Fibroblast of villous mesenchyme (primary cell): ENCODE measurements around the gene BAZ1A. TPM values are rescaled to one million over a fixed set of nuclear protein-coding genes. Genes with fewer than 3 reads are reported as not detected.

ENCODE experiments used
- DNase-seq: peaks from one replicate; pipeline ENCODE4 v3.0.0-alpha.2; 2010; ENCODE audit warnings: low read depth
- H3K4me3 ChIP-seq: 2 replicates; pipeline ENCODE4 v1.5.1; 2011; ENCODE audit warnings: low read depth, mild to moderate bottlenecking, low read length
- CTCF ChIP-seq: IDR thresholded peaks from 2 replicates; pipeline ENCODE4 v1.5.1; 2012; ENCODE audit warnings: low read depth, mild to moderate bottlenecking, low read length; ENCODE audit not compliant: insufficient read depth
- total RNA-seq: library from RNA; depleted of rRNA; stranded (reverse); fragments of >200 nt; gene quantifications from 2 replicates; pipeline ENCODE4 v1.2.3, GENCODE V29; 2012

Gene BAZ1A
- total RNA-seq, 1 donor: 49.2 TPM

GRCh38 chr14:34911209-34912150 lies 36.3 kb upstream of the BAZ1A start:
- DNase-seq: peak; percentile 50
- H3K4me3 ChIP-seq: no peak overlapping the region
- TF ChIP-seq CTCF: no peak

- H3K4me3 ChIP-seq: no peak overlapping the region
- no peak for TF ChIP-seq CTCF
Measured at GRCh38 chr14:34906287-34906686, 31.1 kb upstream of the BAZ1A start.

GRCh38 chr14:34895277-34895676 lies 20.1 kb upstream of the BAZ1A start:
- peak; percentile 13 for DNase-seq
- H3K4me3 ChIP-seq: no peak overlapping the region
- TF ChIP-seq CTCF: no peak

More at GRCh38 chr14:34906287-34906686, 31.1 kb upstream of the BAZ1A start:
- DNase-seq: no peak

- no peak for TF ChIP-seq CTCF
- H3K4me3 ChIP-seq: no peak overlapping the region
- no peak for DNase-seq
Measured at GRCh38 chr14:34890937-34891336, 15.8 kb upstream of the BAZ1A start.

GRCh38 chr14:34888186-34888585 lies 13.0 kb upstream of the BAZ1A start:
- no peak overlapping the region for H3K4me3 ChIP-seq
- DNase-seq: no peak
- no peak for TF ChIP-seq CTCF

- TF ChIP-seq CTCF: no peak
- no peak for DNase-seq
- no peak overlapping the region for H3K4me3 ChIP-seq
Measured at GRCh38 chr14:34883954-34884353, 8.8 kb upstream of the BAZ1A start.
